Liver (tissue), 9 donors: ENCODE data around the gene PIMREG. TPM values are rescaled to one million over a fixed set of nuclear protein-coding genes. Genes with fewer than 3 reads are reported as not detected.

Experiments
- DNase-seq: peaks from one replicate; pipeline ENCODE4 v3.0.0-alpha.2; 2017; ENCODE audit warnings: low spot score
- H3K27ac ChIP-seq, 2 donors: one replicate each; pipeline ENCODE4 v1.7.0; 2013; ENCODE audit warnings: inconsistent platforms in 2 of 2, low read length in 2 of 2, control low read depth in 1 of 2, low read depth in 1 of 2, mild to moderate bottlenecking in 1 of 2
- H3K27me3 ChIP-seq, 4 donors: one replicate each; pipeline versions ENCODE4 v1.6.1 to v1.7.0; 2013; ENCODE audit warnings: low read length in 3 of 4, inconsistent platforms in 1 of 4, mild to moderate bottlenecking in 1 of 4, moderate library complexity in 1 of 4; ENCODE audit not compliant: control insufficient read depth in 4 of 4, insufficient read depth in 4 of 4
- H3K36me3 ChIP-seq, 4 donors: one replicate each; pipeline versions ENCODE4 v1.6.1 to v1.7.0; 2013; ENCODE audit warnings: low read length in 3 of 4, mild to moderate bottlenecking in 3 of 4, low read depth in 1 of 4, moderate library complexity in 1 of 4; ENCODE audit not compliant: control insufficient read depth in 4 of 4, insufficient read depth in 3 of 4
- H3K4me1 ChIP-seq, 4 donors: one replicate each; pipeline versions ENCODE4 v1.6.1 to v1.7.0; 2013; ENCODE audit warnings: low read length in 3 of 4, mild to moderate bottlenecking in 3 of 4, moderate library complexity in 1 of 4; ENCODE audit not compliant: control insufficient read depth in 4 of 4, insufficient read depth in 4 of 4
- H3K4me3 ChIP-seq, 3 donors: one replicate each; pipeline versions ENCODE4 v1.6.1 to v1.7.0; 2013; ENCODE audit warnings: low read length in 3 of 3, control low read depth in 1 of 3, low read depth in 1 of 3, mild to moderate bottlenecking in 1 of 3
- H3K9ac ChIP-seq, 2 donors: one replicate each; pipeline ENCODE4 v1.7.0; 2013; ENCODE audit warnings: low read length in 2 of 2, mild to moderate bottlenecking in 2 of 2, moderate library complexity in 2 of 2, control low read depth in 1 of 2, low read depth in 1 of 2
- H3K9me3 ChIP-seq, 4 donors: one replicate each; pipeline versions ENCODE4 v1.6.1 to v1.7.0; 2013; ENCODE audit warnings: low read length in 3 of 4; ENCODE audit not compliant: control insufficient read depth in 4 of 4
- FOXA1 ChIP-seq: IDR thresholded peaks from 2 replicates; pipeline ENCODE4 v1.6.1; 2016; ENCODE audit warnings: antibody characterized with exemption
- FOXA2 ChIP-seq: IDR thresholded peaks from 2 replicates; pipeline ENCODE4 v1.6.1; 2016; ENCODE audit warnings: antibody characterized with exemption
- GABPA ChIP-seq, 2 donors: IDR thresholded peaks in 1 of 2; conservative IDR thresholded peaks in 1 of 2; 2 replicates each; pipeline ENCODE4 v1.6.1; 2016; ENCODE audit warnings: antibody characterized with exemption in 2 of 2, mild to moderate bottlenecking in 1 of 2, moderate library complexity in 1 of 2
- HNF4A ChIP-seq, 2 donors: conservative IDR thresholded peaks; 2 replicates each; pipeline ENCODE4 v1.6.1; 2016; ENCODE audit warnings: antibody characterized with exemption in 2 of 2, mild to moderate bottlenecking in 2 of 2
- HNF4G ChIP-seq: IDR thresholded peaks from 2 replicates; pipeline ENCODE4 v1.6.1; 2016; ENCODE audit warnings: antibody characterized with exemption
- JUND ChIP-seq, 2 donors: IDR thresholded peaks; 2 replicates each; pipeline ENCODE4 v1.6.1; 2016; ENCODE audit warnings: antibody characterized with exemption in 2 of 2
- NR2F2 ChIP-seq: IDR thresholded peaks from 2 replicates; pipeline ENCODE4 v1.6.1; 2016; ENCODE audit warnings: antibody characterized with exemption
- RAD21 ChIP-seq, 2 donors: IDR thresholded peaks; 2 replicates each; pipeline ENCODE4 v1.6.1; 2016; ENCODE audit warnings: antibody characterized with exemption in 2 of 2, mild to moderate bottlenecking in 2 of 2
- RXRA ChIP-seq, 2 donors: IDR thresholded peaks; 2 replicates each; pipeline ENCODE4 v1.6.1; 2017 to 2018; ENCODE audit warnings: antibody characterized with exemption in 2 of 2, mild to moderate bottlenecking in 1 of 2
- SP1 ChIP-seq: IDR thresholded peaks from 2 replicates; pipeline ENCODE4 v1.6.1; 2018; ENCODE audit warnings: antibody characterized with exemption, mild to moderate bottlenecking
- TAF1 ChIP-seq: conservative IDR thresholded peaks from 2 replicates; pipeline ENCODE4 v1.6.1; 2016; ENCODE audit warnings: antibody characterized with exemption, mild to moderate bottlenecking
- YY1 ChIP-seq: IDR thresholded peaks from 2 replicates; pipeline ENCODE4 v1.6.1; 2016; ENCODE audit warnings: antibody characterized with exemption, mild to moderate bottlenecking
- WGBS: extraction: QIAGEN DNeasy Blood & Tissue Kit; methylation state at CpG from one replicate; pipeline ENCODE4 v1.1.7; 2013; 5-methylcytosine and 5-hydroxymethylcytosine counted together
- polyA plus RNA-seq, 2 donors: library from polyadenylated mRNA; stranded (reverse) in 1 of 2; unstranded in 1 of 2; fragments of 200-250 nt in 1 of 2; fragments of >200 nt in 1 of 2; fragmentation: Nextera tagmentation in 1 of 2; extraction: Ambion mirVana in 1 of 2; gene quantifications; one replicate each; pipeline versions ENCODE4 v1.2.1 to v1.2.3, GENCODE V29; 2013 to 2015
- total RNA-seq, 2 donors: library from RNA; depleted of rRNA; stranded (reverse); fragments of >200 nt; gene quantifications; one replicate each; pipeline ENCODE4 v1.2.3, GENCODE V29; 2014
- TF ChIP-seq, protein P1 (sequence below): IDR thresholded peaks from 2 replicates; pipeline ENCODE4 v1.6.1; 2016; ENCODE audit warnings: antibody characterized with exemption
- TF ChIP-seq, protein P2 (sequence below): IDR thresholded peaks from 2 replicates; pipeline ENCODE4 v1.6.1; 2016; ENCODE audit warnings: antibody characterized with exemption
- TF ChIP-seq, protein P3 (sequence below): IDR thresholded peaks from 2 replicates; pipeline ENCODE4 v1.6.1; 2016; ENCODE audit warnings: antibody characterized with exemption
- TF ChIP-seq, protein P4 (sequence below): fragments of 150-350 bp; IDR thresholded peaks from 2 replicates; pipeline ENCODE4 v1.5.1; 2017; ENCODE audit warnings: improper control_type of control experiment, low read depth, low read length; ENCODE audit not compliant: missing input control
- TF ChIP-seq, protein P5 (sequence below): IDR thresholded peaks from 2 replicates; pipeline ENCODE4 v1.6.1; 2016; ENCODE audit warnings: antibody characterized with exemption, mild to moderate bottlenecking
- donor health status: healthy.
- donor health status: healthy.
- donor health status: healthy.
- donor health status: healthy.
- donor health status: healthy.

PIMREG gene
- total and polyA plus RNA-seq, 4 donors = 0.10 to 5.2 (median 0.75) TPM; not detected in 1

DNA sequence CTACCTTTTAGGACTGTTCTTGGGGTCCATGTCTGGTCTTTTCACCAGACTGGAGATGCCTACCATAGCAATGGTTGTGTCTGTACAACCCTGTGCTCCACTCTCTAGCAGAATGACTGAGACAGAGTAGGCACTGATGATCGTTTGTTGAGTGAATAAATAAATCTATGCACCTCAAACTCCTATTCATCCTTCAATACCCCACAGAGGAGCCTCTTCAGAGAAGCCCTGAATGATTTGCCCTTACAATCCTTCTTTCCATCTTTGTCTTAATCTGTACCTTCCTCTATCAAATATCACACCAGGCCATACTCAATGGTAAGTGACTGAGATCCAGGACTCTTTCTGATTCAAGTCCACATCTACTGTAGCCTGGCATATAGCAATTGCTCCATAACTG, 23.3 kb downstream of the PIMREG start:
- H3K27me3 ChIP-seq = no peaks in the 10 kb centered on the region
- H3K4me1 ChIP-seq = no peaks in the 10 kb centered on the region
- H3K36me3 ChIP-seq = no peaks in the 10 kb centered on the region
- no peak for DNase-seq
- no peak overlapping the region for H3K9ac ChIP-seq
- WGBS = 84% methylated on average over 1 of the region's 1 CpG
- H3K9me3 ChIP-seq = no peaks in the 10 kb centered on the region
- H3K27ac ChIP-seq = no peak overlapping the region
- H3K4me3 ChIP-seq = no peak overlapping the region
- TF ChIP-seq HNF4A (conservative IDR thresholded peaks at IDR 0.05) = no peak
- no peak for TF ChIP-seq NR2F2
- no peak for TF ChIP-seq RAD21 (IDR thresholded peaks at IDR 0.05)
- TF ChIP-seq, protein P1, sequence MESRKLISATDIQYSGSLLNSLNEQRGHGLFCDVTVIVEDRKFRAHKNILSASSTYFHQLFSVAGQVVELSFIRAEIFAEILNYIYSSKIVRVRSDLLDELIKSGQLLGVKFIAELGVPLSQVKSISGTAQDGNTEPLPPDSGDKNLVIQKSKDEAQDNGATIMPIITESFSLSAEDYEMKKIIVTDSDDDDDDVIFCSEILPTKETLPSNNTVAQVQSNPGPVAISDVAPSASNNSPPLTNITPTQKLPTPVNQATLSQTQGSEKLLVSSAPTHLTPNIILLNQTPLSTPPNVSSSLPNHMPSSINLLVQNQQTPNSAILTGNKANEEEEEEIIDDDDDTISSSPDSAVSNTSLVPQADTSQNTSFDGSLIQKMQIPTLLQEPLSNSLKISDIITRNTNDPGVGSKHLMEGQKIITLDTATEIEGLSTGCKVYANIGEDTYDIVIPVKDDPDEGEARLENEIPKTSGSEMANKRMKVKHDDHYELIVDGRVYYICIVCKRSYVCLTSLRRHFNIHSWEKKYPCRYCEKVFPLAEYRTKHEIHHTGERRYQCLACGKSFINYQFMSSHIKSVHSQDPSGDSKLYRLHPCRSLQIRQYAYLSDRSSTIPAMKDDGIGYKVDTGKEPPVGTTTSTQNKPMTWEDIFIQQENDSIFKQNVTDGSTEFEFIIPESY = no peak
- no peak for TF ChIP-seq RXRA (IDR thresholded peaks at IDR 0.05)
- no peak for TF ChIP-seq FOXA1
- no peak for TF ChIP-seq GABPA (IDR thresholded peaks at IDR 0.05 in 1 of 2, conservative IDR thresholded peaks at IDR 0.05 in 1 of 2)
- TF ChIP-seq, protein P2, sequence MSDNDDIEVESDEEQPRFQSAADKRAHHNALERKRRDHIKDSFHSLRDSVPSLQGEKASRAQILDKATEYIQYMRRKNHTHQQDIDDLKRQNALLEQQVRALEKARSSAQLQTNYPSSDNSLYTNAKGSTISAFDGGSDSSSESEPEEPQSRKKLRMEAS = no peak
- no peak for TF ChIP-seq HNF4G
- TF ChIP-seq, protein P3, sequence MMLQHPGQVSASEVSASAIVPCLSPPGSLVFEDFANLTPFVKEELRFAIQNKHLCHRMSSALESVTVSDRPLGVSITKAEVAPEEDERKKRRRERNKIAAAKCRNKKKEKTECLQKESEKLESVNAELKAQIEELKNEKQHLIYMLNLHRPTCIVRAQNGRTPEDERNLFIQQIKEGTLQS = no peak
- TF ChIP-seq, protein P4, sequence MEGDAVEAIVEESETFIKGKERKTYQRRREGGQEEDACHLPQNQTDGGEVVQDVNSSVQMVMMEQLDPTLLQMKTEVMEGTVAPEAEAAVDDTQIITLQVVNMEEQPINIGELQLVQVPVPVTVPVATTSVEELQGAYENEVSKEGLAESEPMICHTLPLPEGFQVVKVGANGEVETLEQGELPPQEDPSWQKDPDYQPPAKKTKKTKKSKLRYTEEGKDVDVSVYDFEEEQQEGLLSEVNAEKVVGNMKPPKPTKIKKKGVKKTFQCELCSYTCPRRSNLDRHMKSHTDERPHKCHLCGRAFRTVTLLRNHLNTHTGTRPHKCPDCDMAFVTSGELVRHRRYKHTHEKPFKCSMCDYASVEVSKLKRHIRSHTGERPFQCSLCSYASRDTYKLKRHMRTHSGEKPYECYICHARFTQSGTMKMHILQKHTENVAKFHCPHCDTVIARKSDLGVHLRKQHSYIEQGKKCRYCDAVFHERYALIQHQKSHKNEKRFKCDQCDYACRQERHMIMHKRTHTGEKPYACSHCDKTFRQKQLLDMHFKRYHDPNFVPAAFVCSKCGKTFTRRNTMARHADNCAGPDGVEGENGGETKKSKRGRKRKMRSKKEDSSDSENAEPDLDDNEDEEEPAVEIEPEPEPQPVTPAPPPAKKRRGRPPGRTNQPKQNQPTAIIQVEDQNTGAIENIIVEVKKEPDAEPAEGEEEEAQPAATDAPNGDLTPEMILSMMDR = no peak
- no peak for TF ChIP-seq FOXA2

DNA sequence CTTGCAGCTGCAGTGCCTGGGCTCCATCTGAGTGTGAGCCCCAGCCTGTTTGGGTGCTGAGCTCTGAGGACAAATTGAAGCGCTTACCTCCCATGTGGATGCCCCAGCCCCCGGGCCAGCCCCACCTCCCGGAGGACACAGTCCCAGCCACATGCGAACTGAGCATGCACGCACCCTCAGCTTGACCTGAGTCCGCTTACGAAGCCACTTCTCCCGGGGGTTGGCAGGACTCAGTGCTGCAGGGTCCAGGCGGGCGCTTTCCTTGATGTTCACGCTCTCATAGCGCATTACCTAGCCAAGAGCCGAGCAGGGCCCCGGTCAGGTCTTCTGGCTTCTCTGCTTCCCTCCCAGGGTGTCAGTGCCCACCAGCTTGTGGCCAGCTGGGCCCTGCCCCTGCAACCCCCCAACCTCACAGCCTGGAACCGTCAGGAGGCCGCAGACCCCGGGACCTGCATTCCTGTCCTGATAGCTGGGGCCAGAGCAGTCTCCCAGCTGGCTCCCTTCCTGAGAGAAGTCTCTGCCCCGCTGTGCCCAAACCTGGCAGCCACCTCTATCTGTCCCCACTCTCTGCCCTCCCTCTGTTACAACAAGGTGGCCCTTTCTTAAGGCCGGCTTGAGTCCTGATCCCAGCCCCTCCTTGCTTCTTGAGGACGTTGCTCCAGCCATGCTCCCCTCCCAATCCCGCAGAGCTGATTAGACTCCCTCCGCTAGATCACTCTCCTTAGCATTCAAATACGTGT, 24.0 kb downstream of the PIMREG start:
- no peak overlapping the region for H3K27ac ChIP-seq
- DNase-seq = no peak
- H3K36me3 ChIP-seq = no peaks in the 10 kb centered on the region
- H3K4me3 ChIP-seq = no peak overlapping the region
- H3K27me3 ChIP-seq = no peaks in the 10 kb centered on the region
- WGBS = 90% methylated on average over 23 of the region's 23 CpGs
- H3K4me1 ChIP-seq = no peaks in the 10 kb centered on the region
- TF ChIP-seq, protein P3 = no peak
- TF ChIP-seq HNF4G (no peak), NR2F2 (no peak), FOXA1 (no peak), YY1 (no peak), RXRA (IDR thresholded peaks at IDR 0.05) (no peak), RAD21 (IDR thresholded peaks at IDR 0.05) (no peak), FOXA2 (no peak), SP1 (no peak), JUND (IDR thresholded peaks at IDR 0.05) (no peak), TAF1 (no peak), GABPA (IDR thresholded peaks at IDR 0.05 in 1 of 2, conservative IDR thresholded peaks at IDR 0.05 in 1 of 2) (no peak)
- TF ChIP-seq, protein P1 = no peak
- TF ChIP-seq, protein P2 = no peak
- TF ChIP-seq, protein P5, sequence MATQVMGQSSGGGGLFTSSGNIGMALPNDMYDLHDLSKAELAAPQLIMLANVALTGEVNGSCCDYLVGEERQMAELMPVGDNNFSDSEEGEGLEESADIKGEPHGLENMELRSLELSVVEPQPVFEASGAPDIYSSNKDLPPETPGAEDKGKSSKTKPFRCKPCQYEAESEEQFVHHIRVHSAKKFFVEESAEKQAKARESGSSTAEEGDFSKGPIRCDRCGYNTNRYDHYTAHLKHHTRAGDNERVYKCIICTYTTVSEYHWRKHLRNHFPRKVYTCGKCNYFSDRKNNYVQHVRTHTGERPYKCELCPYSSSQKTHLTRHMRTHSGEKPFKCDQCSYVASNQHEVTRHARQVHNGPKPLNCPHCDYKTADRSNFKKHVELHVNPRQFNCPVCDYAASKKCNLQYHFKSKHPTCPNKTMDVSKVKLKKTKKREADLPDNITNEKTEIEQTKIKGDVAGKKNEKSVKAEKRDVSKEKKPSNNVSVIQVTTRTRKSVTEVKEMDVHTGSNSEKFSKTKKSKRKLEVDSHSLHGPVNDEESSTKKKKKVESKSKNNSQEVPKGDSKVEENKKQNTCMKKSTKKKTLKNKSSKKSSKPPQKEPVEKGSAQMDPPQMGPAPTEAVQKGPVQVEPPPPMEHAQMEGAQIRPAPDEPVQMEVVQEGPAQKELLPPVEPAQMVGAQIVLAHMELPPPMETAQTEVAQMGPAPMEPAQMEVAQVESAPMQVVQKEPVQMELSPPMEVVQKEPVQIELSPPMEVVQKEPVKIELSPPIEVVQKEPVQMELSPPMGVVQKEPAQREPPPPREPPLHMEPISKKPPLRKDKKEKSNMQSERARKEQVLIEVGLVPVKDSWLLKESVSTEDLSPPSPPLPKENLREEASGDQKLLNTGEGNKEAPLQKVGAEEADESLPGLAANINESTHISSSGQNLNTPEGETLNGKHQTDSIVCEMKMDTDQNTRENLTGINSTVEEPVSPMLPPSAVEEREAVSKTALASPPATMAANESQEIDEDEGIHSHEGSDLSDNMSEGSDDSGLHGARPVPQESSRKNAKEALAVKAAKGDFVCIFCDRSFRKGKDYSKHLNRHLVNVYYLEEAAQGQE = no peak
- no peaks in the 10 kb centered on the region for H3K9me3 ChIP-seq
- H3K9ac ChIP-seq = no peak overlapping the region
